SK-N-SH (cell line): ENCODE measurements around the gene ASGR1. TPM values are rescaled to one million over a fixed set of nuclear protein-coding genes. Genes with fewer than 3 reads are reported as not detected.

Source experiments
- CTCF ChIA-PET: fragments of 300-600, 350-600 bp; formaldehyde crosslinking; extraction: SDS; loops from one replicate; lab custom pipeline; 2021; lab: Yijun Ruan, JAX
- POLR2A ChIA-PET: fragments of 350-600 bp; sonication (Branson Sonifier 250); formaldehyde crosslinking; extraction: SDS; loops from one replicate; lab custom pipeline; 2020; ENCODE audit warnings: antibody characterized with exemption, inconsistent platforms; lab: Yijun Ruan, JAX
- DNase-seq: peaks from one replicate; pipeline ENCODE4 v3.0.0; 2012
- H2AFZ ChIP-seq: fragments of 200-600 bp; sonication (generic); 2 replicates; pipeline ENCODE4 v1.8.1; 2016; ENCODE audit warnings: antibody characterized with exemption, mild to moderate bottlenecking, low read depth
- H3F3A ChIP-seq: fragments of 200-600 bp; sonication (generic); replicated peaks from 2 replicates; pipeline ENCODE3; 2016; ENCODE audit warnings: antibody characterized with exemption, mild to moderate bottlenecking; ENCODE audit not compliant: insufficient read depth
- H3K27ac ChIP-seq, 2 experiments: fragments of 200-500 bp in 1 of 2; fragments of 200-600 bp in 1 of 2; sonication (Bioruptor generic) in 1 of 2; sonication (generic), shearing (Covaris generic) in 1 of 2; 2 replicates each; pipeline versions ENCODE4 v1.5.1 to v1.6.1; 2014 to 2016; ENCODE audit warnings: low read depth in 2 of 2, inconsistent platforms in 1 of 2, low read length in 1 of 2, mild to moderate bottlenecking in 1 of 2, mixed read lengths in 1 of 2
- H3K27me3 ChIP-seq: fragments of 200-600 bp; sonication (generic), shearing (Covaris generic); 2 replicates; pipeline ENCODE4 v1.6.1; 2016; ENCODE audit warnings: mixed run types; ENCODE audit not compliant: insufficient read depth
- H3K36me3 ChIP-seq, 2 experiments: fragments of 200-500 bp in 1 of 2; fragments of 200-600 bp in 1 of 2; sonication (Bioruptor generic) in 1 of 2; sonication (generic) in 1 of 2; replicated peaks in 1 of 2; 2 replicates each; pipeline versions ENCODE3 to v1.5.1; 2014 to 2016; ENCODE audit warnings: low read length in 1 of 2, mild to moderate bottlenecking in 1 of 2; ENCODE audit not compliant: insufficient read depth in 2 of 2, control insufficient read depth in 1 of 2
- H3K4me1 ChIP-seq, 2 experiments: fragments of 200-500 bp in 1 of 2; fragments of 200-600 bp in 1 of 2; sonication (Bioruptor generic) in 1 of 2; sonication (generic), shearing (Covaris generic) in 1 of 2; 2 replicates each; pipeline versions ENCODE4 v1.5.1 to v1.6.1; 2014 to 2016; ENCODE audit warnings: low read depth in 1 of 2, low read length in 1 of 2, mixed run types in 1 of 2; ENCODE audit not compliant: insufficient read depth in 2 of 2, control insufficient read depth in 1 of 2
- H3K4me2 ChIP-seq: fragments of 200-600 bp; sonication (generic), shearing (Covaris generic); 2 replicates; pipeline ENCODE4 v1.6.1; 2017; ENCODE audit warnings: mixed run types
- H3K4me3 ChIP-seq, 2 experiments: fragments of 200-500 bp in 1 of 2; fragments of 200-600 bp in 1 of 2; sonication (Bioruptor generic) in 1 of 2; sonication (generic), shearing (Covaris generic) in 1 of 2; 2 replicates each; pipeline versions ENCODE4 v1.5.1 to v1.8.1; 2014 to 2016; ENCODE audit warnings: low read depth in 2 of 2, inconsistent platforms in 1 of 2, low read length in 1 of 2, mild to moderate bottlenecking in 1 of 2, mixed read lengths in 1 of 2, moderate library complexity in 1 of 2
- H3K79me2 ChIP-seq: fragments of 200-600 bp; sonication (generic); 2 replicates; pipeline ENCODE4 v1.8.1; 2017; ENCODE audit warnings: mild to moderate bottlenecking; ENCODE audit not compliant: insufficient read depth
- H3K9ac ChIP-seq: fragments of 200-600 bp; sonication (generic); 2 replicates; pipeline ENCODE4 v1.6.1; 2017; ENCODE audit warnings: mixed run types
- H3K9me2 ChIP-seq: fragments of 200-600 bp; sonication (generic); 2 replicates; pipeline ENCODE4 v1.6.1; 2017; ENCODE audit warnings: mixed run types
- H3K9me3 ChIP-seq: fragments of 200-600 bp; sonication (generic); 2 replicates; pipeline ENCODE4 v1.6.1; 2017; ENCODE audit warnings: mixed run types, mild to moderate bottlenecking, moderate library complexity
- H4K20me1 ChIP-seq: fragments of 200-600 bp; sonication (generic); 2 replicates; pipeline ENCODE4 v1.6.1; 2017; ENCODE audit warnings: mild to moderate bottlenecking, mixed run types; ENCODE audit not compliant: insufficient read depth
- CHD2 ChIP-seq: fragments of 150-350 bp; IDR thresholded peaks from 2 replicates; pipeline ENCODE4 v1.6.1; 2018; ENCODE audit warnings: low read length; ENCODE audit not compliant: partially characterized antibody
- EP300 ChIP-seq, 2 experiments: IDR thresholded peaks; 2 replicates each; pipeline versions ENCODE4 v1.4.0 to v1.6.1; 2012; ENCODE audit warnings: borderline replicate concordance in 1 of 2, low read depth in 1 of 2, low read length in 1 of 2
- EZH2phosphoT487 ChIP-seq: fragments of 200-600 bp; sonication (generic); IDR thresholded peaks from 2 replicates; pipeline ENCODE4 v1.6.1; 2017; ENCODE audit warnings: low read depth, mixed run types, mild to moderate bottlenecking, antibody characterized with exemption, moderate library complexity, borderline replicate concordance
- FOXM1 ChIP-seq: IDR thresholded peaks from 2 replicates; pipeline ENCODE4 v1.4.0; 2012; ENCODE audit warnings: low read depth, mild to moderate bottlenecking
- GATA2 ChIP-seq: sonication (generic); formaldehyde crosslinking; IDR thresholded peaks from 2 replicates; pipeline ENCODE4 v1.5.0; 2020; ENCODE audit warnings: mild to moderate bottlenecking, missing genetic modification reagents
- MAX ChIP-seq: IDR thresholded peaks from 2 replicates; pipeline ENCODE4 v1.4.0; 2012; ENCODE audit warnings: low read depth
- NFIC ChIP-seq: IDR thresholded peaks from 2 replicates; pipeline ENCODE4 v1.4.0; 2012; ENCODE audit warnings: borderline replicate concordance
- NRF1 ChIP-seq: IDR thresholded peaks from 2 replicates; pipeline ENCODE4 v1.6.1; 2012; ENCODE audit warnings: low read depth, mild to moderate bottlenecking, low read length
- SMC3 ChIP-seq: IDR thresholded peaks from 2 replicates; pipeline ENCODE4 v1.6.1; 2012; ENCODE audit warnings: low read depth, low read length, improper control_type of control experiment
- TAF1 ChIP-seq: IDR thresholded peaks from 2 replicates; pipeline ENCODE4 v1.6.1; 2012; ENCODE audit warnings: low read depth, mild to moderate bottlenecking, low read length, moderate library complexity, borderline replicate concordance
- TCF12 ChIP-seq: IDR thresholded peaks from 2 replicates; pipeline ENCODE4 v1.4.0; 2012
- YY1 ChIP-seq: IDR thresholded peaks from 2 replicates; pipeline ENCODE4 v1.4.0; 2012; ENCODE audit warnings: low read depth, mild to moderate bottlenecking
- ZBTB33 ChIP-seq: IDR thresholded peaks from 2 replicates; pipeline ENCODE4 v1.4.0; 2012; ENCODE audit warnings: low read depth, borderline replicate concordance
- WGBS: methylation state at CpG from one replicate; pipeline ENCODE4 v1.1.6; 2017; ENCODE audit warnings: low lambda C conversion rate; 5-methylcytosine and 5-hydroxymethylcytosine counted together
- polyA plus RNA-seq, 3 experiments: library from polyadenylated mRNA; depleted of rRNA; stranded (reverse); fragments of >200 nt; gene quantifications; 2 replicates each; pipeline ENCODE4 v1.2.3, GENCODE V29; 2012
- TF ChIP-seq, protein P1 (sequence below): IDR thresholded peaks from 2 replicates; pipeline ENCODE4 v1.4.0; 2012; ENCODE audit warnings: low read depth, borderline replicate concordance
- TF ChIP-seq, protein P2 (sequence below): IDR thresholded peaks from 2 replicates; pipeline ENCODE4 v1.6.1; 2012; ENCODE audit warnings: mild to moderate bottlenecking, low read depth, low read length, moderate library complexity

Gene ASGR1
- polyA plus RNA-seq, 1 of the 3 experiments (the other 2 are of a cell fraction), result 2.1 TPM

DNA sequence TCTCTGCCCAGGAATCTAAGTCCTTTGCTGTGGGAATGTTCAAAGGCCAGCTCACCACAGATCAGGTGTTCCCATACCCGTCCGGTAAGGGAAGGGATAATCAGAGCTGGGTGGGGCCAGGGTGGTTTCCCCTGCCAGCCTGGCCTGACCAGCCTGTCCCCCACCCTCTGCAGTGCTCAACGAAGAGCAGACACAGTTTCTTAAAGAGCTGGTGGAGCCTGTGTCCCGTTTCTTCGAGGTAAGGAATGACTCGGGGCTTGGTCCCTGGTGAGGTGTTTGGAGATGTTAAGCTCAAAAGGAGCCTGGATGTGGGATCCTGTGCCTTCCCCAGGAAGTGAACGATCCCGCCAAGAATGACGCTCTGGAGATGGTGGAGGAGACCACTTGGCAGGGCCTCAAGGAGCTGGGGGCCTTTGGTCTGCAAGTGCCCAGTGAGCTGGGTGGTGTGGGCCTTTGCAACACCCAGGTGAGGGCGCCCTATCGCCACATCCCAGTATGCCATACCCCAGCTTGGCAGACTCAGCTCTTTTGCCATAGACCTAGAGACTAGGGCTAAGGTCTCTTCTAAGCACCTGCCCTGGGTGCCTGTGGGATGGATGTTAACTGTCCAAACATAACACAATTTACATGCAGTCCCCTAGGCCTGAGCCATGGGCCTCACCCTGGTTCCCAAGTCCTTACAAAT lies 41.6 kb upstream of the ASGR1 start (continued):
- TF ChIP-seq, protein P1, sequence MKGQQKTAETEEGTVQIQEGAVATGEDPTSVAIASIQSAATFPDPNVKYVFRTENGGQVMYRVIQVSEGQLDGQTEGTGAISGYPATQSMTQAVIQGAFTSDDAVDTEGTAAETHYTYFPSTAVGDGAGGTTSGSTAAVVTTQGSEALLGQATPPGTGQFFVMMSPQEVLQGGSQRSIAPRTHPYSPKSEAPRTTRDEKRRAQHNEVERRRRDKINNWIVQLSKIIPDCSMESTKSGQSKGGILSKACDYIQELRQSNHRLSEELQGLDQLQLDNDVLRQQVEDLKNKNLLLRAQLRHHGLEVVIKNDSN, result no peak
- no peak for TF ChIP-seq TCF12
- no peak for TF ChIP-seq GATA2
- TF ChIP-seq SMC3, result peak; percentile 36
- TF ChIP-seq ZBTB33, result no peak; the same call in 1 of the 2 replicates
- 0 out of 2 replicates have a peak, but pooled peaks have one; percentile 19 for TF ChIP-seq FOXM1

- peaks cover 23 to 29% of the 10 kb centered on the region in 2 experiments for H3K36me3 ChIP-seq
- TF ChIP-seq TAF1 (peak; percentile 80), EP300 (IDR thresholded peaks at IDR 0.05; ENCODE audit: borderline replicate concordance in 1 of 2, low read depth in 1 of 2, low read length in 1 of 2) (no peak), MAX (peak; percentile 13; the same call in 1 of the 2 replicates), TCF12 (peak; percentile 12; the same call in 1 of the 2 replicates), YY1 (peak; percentile 65), ZBTB33 (no peak), EZH2phosphoT487 (no peak), NRF1 (no peak), SMC3 (no peak), NFIC (peak; percentile 1; the same call in 1 of the 2 replicates), CHD2 (peak; percentile 59)
- TF ChIP-seq, protein P1, result no peak
- TF ChIP-seq, protein P2, sequence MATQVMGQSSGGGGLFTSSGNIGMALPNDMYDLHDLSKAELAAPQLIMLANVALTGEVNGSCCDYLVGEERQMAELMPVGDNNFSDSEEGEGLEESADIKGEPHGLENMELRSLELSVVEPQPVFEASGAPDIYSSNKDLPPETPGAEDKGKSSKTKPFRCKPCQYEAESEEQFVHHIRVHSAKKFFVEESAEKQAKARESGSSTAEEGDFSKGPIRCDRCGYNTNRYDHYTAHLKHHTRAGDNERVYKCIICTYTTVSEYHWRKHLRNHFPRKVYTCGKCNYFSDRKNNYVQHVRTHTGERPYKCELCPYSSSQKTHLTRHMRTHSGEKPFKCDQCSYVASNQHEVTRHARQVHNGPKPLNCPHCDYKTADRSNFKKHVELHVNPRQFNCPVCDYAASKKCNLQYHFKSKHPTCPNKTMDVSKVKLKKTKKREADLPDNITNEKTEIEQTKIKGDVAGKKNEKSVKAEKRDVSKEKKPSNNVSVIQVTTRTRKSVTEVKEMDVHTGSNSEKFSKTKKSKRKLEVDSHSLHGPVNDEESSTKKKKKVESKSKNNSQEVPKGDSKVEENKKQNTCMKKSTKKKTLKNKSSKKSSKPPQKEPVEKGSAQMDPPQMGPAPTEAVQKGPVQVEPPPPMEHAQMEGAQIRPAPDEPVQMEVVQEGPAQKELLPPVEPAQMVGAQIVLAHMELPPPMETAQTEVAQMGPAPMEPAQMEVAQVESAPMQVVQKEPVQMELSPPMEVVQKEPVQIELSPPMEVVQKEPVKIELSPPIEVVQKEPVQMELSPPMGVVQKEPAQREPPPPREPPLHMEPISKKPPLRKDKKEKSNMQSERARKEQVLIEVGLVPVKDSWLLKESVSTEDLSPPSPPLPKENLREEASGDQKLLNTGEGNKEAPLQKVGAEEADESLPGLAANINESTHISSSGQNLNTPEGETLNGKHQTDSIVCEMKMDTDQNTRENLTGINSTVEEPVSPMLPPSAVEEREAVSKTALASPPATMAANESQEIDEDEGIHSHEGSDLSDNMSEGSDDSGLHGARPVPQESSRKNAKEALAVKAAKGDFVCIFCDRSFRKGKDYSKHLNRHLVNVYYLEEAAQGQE, result no peak
Measured at GRCh38 chr17:7219812-7220592, 40.8 kb upstream of the ASGR1 start, which contains the start of the genes ACADVL and DLG4. ACADVL (plus strand) TSS chr17:7219938; CDS start chr17:7219985, 47 bp downstream. DLG4 (minus strand) TSS chr17:7219836.

More at GRCh38 chr17:7219812-7220592, 40.8 kb upstream of the ASGR1 start, which contains the start of the genes ACADVL and DLG4:
- peak within 1 kb of the TSS; percentile 79 to 99 for H3K4me3 ChIP-seq
- H3F3A ChIP-seq, result peaks cover 49% of the 10 kb centered on the region
- no peaks in the 10 kb centered on the region for H3K9me2 ChIP-seq
- H3K27ac ChIP-seq, result peak within 1 kb of the TSS; percentile 76 to 89
- H3K27me3 ChIP-seq, result no peaks in the 10 kb centered on the region
- H3K4me1 ChIP-seq, result peaks cover 20 to 54% of the 10 kb centered on the region in 2 experiments; a peak in 3 of 4 replicates
- H2AFZ ChIP-seq, result peak within 1 kb of the TSS; percentile 68
- H3K4me2 ChIP-seq, result peak within 1 kb of the TSS; percentile 100
- no peaks in the 10 kb centered on the region for H3K9me3 ChIP-seq
- peaks cover 4% of the 10 kb centered on the region; the same call in 1 of the 2 replicates for H4K20me1 ChIP-seq
- ChIA-PET CTCF (interaction anchor here (0.6 to 4.3 kb wide), 12 partner anchors 12 to 1093 kb away, joined by 3 to 44 read pairs (median 5); partner anchors contain the start of genes CTDNEP1, DVL2, GABARAP and PHF23), POLR2A (interaction anchor here (0.6 to 2.7 kb wide), 15 partner anchors 10 to 637 kb away, joined by 3 to 11 read pairs (median 4); partner anchors contain the start of genes CTDNEP1, DVL2, ELP5 and GABARAP)
- H3K9ac ChIP-seq, result peak within 1 kb of the TSS; percentile 88
- peaks cover 40% of the 10 kb centered on the region for H3K79me2 ChIP-seq
- DNase-seq, result peak; percentile 90
- under 1% methylated on average over 19 of the region's 63 CpGs for WGBS
